HEK293 (cell line): ENCODE measurements around the gene GALNT6.

Experiments used
- CTCF ChIA-PET: fragments of 350-600 bp; formaldehyde crosslinking; extraction: SDS; loops from one replicate; lab custom pipeline; 2021; ENCODE audit warnings: antibody characterized with exemption; lab: Yijun Ruan, JAX
- POLR2A ChIA-PET: fragments of 300-600 bp; formaldehyde crosslinking; extraction: SDS; loops from one replicate; lab custom pipeline; 2020; ENCODE audit warnings: antibody characterized with exemption, inconsistent platforms; lab: Yijun Ruan, JAX
- H3K27ac ChIP-seq: fragments of 200-500 bp; sonication (Bioruptor generic); 2 replicates; pipeline ENCODE4 v1.5.1; 2014; ENCODE audit warnings: low read depth, low read length, control low read depth, inconsistent platforms; ENCODE audit errors: extremely low read depth
- H3K36me3 ChIP-seq, 2 experiments: fragments of 200-500 bp in 1 of 2; sonication (Bioruptor generic) in 1 of 2; 1 replicate in 1 of 2; 2 replicates in 1 of 2; pipeline ENCODE4 v1.5.1; 2014 to 2017; ENCODE audit warnings: inconsistent platforms in 2 of 2, low read length in 2 of 2; ENCODE audit not compliant: control insufficient read depth in 2 of 2, insufficient read depth in 1 of 2
- H3K4me1 ChIP-seq: fragments of 200-500 bp; sonication (Bioruptor generic); 2 replicates; pipeline ENCODE4 v1.5.1; 2014; ENCODE audit warnings: mild to moderate bottlenecking, low read length, inconsistent platforms; ENCODE audit not compliant: control insufficient read depth, insufficient read depth
- H3K4me3 ChIP-seq: 2 replicates; pipeline ENCODE4 v1.5.1; 2011; ENCODE audit warnings: low read depth, mild to moderate bottlenecking, control low read depth, low read length, moderate library complexity
- H3K9me3 ChIP-seq: fragments of 200-500 bp; sonication (Bioruptor generic); 2 replicates; pipeline ENCODE4 v1.5.1; 2014; ENCODE audit warnings: low read depth, low read length, inconsistent platforms; ENCODE audit not compliant: control insufficient read depth, insufficient read depth
- AEBP2 ChIP-seq: fragments of 450-650 bp; formaldehyde crosslinking; IDR thresholded peaks from 2 replicates; pipeline ENCODE4 v1.5.1; 2016; ENCODE audit warnings: missing biosample characterization, missing genetic modification characterization, borderline replicate concordance
- CTCF ChIP-seq: fragments of 450-650 bp; formaldehyde crosslinking; IDR thresholded peaks from 2 replicates; pipeline ENCODE4 v1.5.1; 2016; ENCODE audit warnings: missing biosample characterization, missing genetic modification characterization
- EGR2 ChIP-seq: fragments of 450-650 bp; formaldehyde crosslinking; IDR thresholded peaks from 2 replicates; pipeline ENCODE4 v1.5.1; 2016; ENCODE audit warnings: low read depth, missing biosample characterization, missing genetic modification characterization
- GLIS1 ChIP-seq: fragments of 450-650 bp; formaldehyde crosslinking; IDR thresholded peaks from 2 replicates; pipeline ENCODE4 v1.5.1; 2016; ENCODE audit warnings: missing biosample characterization, missing genetic modification characterization
- MZF1 ChIP-seq: fragments of 450-650 bp; formaldehyde crosslinking; IDR thresholded peaks from 2 replicates; pipeline ENCODE4 v1.5.1; 2017; ENCODE audit warnings: missing biosample characterization, missing genetic modification characterization, borderline replicate concordance
- PRDM1 ChIP-seq: fragments of 450-650 bp; formaldehyde crosslinking; IDR thresholded peaks from 2 replicates; pipeline ENCODE4; 2016; ENCODE audit warnings: missing biosample characterization, missing genetic modification characterization
- PRDM10 ChIP-seq: fragments of 450-650 bp; formaldehyde crosslinking; IDR thresholded peaks from 2 replicates; pipeline ENCODE4 v1.5.1; 2016; ENCODE audit warnings: missing biosample characterization, missing genetic modification characterization
- YY1 ChIP-seq: fragments of 450-650 bp; formaldehyde crosslinking; IDR thresholded peaks from 2 replicates; pipeline ENCODE4 v1.5.1; 2018; ENCODE audit warnings: missing biosample characterization, missing genetic modification characterization
- ZFHX2 ChIP-seq: fragments of 450-650 bp; formaldehyde crosslinking; conservative IDR thresholded peaks from 2 replicates; pipeline ENCODE4 v1.5.1; 2016; ENCODE audit warnings: missing biosample characterization, missing genetic modification characterization
- ZFP69B ChIP-seq: fragments of 450-650 bp; formaldehyde crosslinking; IDR thresholded peaks from 2 replicates; pipeline ENCODE4 v1.5.1; 2016; ENCODE audit warnings: missing biosample characterization, missing genetic modification characterization
- ZNF121 ChIP-seq: fragments of 450-650 bp; formaldehyde crosslinking; IDR thresholded peaks from 2 replicates; pipeline ENCODE4 v1.5.1; 2016; ENCODE audit warnings: missing biosample characterization, missing genetic modification characterization
- ZNF138 ChIP-seq: fragments of 450-650 bp; formaldehyde crosslinking; IDR thresholded peaks from 2 replicates; pipeline ENCODE4 v1.5.1; 2016; ENCODE audit warnings: missing biosample characterization, missing genetic modification characterization, borderline replicate concordance
- ZNF146 ChIP-seq: fragments of 450-650 bp; formaldehyde crosslinking; IDR thresholded peaks from 2 replicates; pipeline ENCODE4 v1.5.1; 2016; ENCODE audit warnings: missing biosample characterization, missing genetic modification characterization
- ZNF155 ChIP-seq: fragments of 450-650 bp; formaldehyde crosslinking; IDR thresholded peaks from 2 replicates; pipeline ENCODE4 v1.5.1; 2016; ENCODE audit warnings: missing biosample characterization, missing genetic modification characterization
- ZNF175 ChIP-seq: fragments of 450-650 bp; formaldehyde crosslinking; IDR thresholded peaks from 2 replicates; pipeline ENCODE4 v1.5.1; 2016; ENCODE audit warnings: missing biosample characterization, missing genetic modification characterization
- ZNF211 ChIP-seq: fragments of 450-650 bp; formaldehyde crosslinking; IDR thresholded peaks from 2 replicates; pipeline ENCODE4 v1.5.1; 2016; ENCODE audit warnings: low read depth, missing biosample characterization, missing genetic modification characterization
- ZNF404 ChIP-seq: fragments of 450-650 bp; formaldehyde crosslinking; IDR thresholded peaks from 2 replicates; pipeline ENCODE4 v1.5.1; 2017; ENCODE audit warnings: missing biosample characterization, missing genetic modification characterization
- ZNF473 ChIP-seq: fragments of 450-650 bp; formaldehyde crosslinking; IDR thresholded peaks from 2 replicates; pipeline ENCODE4 v1.5.1; 2017; ENCODE audit warnings: missing biosample characterization, missing genetic modification characterization
- ZNF521 ChIP-seq: fragments of 450-650 bp; formaldehyde crosslinking; IDR thresholded peaks from 2 replicates; pipeline ENCODE4 v1.5.1; 2017; ENCODE audit warnings: missing biosample characterization, mild to moderate bottlenecking, missing genetic modification characterization
- ZNF548 ChIP-seq: fragments of 450-650 bp; formaldehyde crosslinking; IDR thresholded peaks from 2 replicates; pipeline ENCODE4 v1.5.1; 2016; ENCODE audit warnings: missing biosample characterization, missing genetic modification characterization
- ZNF610 ChIP-seq: fragments of 450-650 bp; formaldehyde crosslinking; IDR thresholded peaks from 2 replicates; pipeline ENCODE4 v1.5.1; 2016; ENCODE audit warnings: missing biosample characterization, missing genetic modification characterization, borderline replicate concordance
- ZNF623 ChIP-seq: fragments of 450-650 bp; formaldehyde crosslinking; IDR thresholded peaks from 2 replicates; pipeline ENCODE4 v1.5.1; 2016; ENCODE audit warnings: missing biosample characterization, missing genetic modification characterization
- ZNF626 ChIP-seq: fragments of 450-650 bp; sonication (Bioruptor Pico); formaldehyde crosslinking; IDR thresholded peaks from 2 replicates; pipeline ENCODE4 v1.5.1; 2018; ENCODE audit warnings: missing biosample characterization, missing genetic modification characterization, inconsistent platforms
- ZNF654 ChIP-seq: fragments of 450-650 bp; formaldehyde crosslinking; IDR thresholded peaks from 2 replicates; pipeline ENCODE4 v1.5.1; 2016; ENCODE audit warnings: low read depth, missing biosample characterization, missing genetic modification characterization
- ZNF658 ChIP-seq: fragments of 450-650 bp; formaldehyde crosslinking; IDR thresholded peaks from 2 replicates; pipeline ENCODE4; 2016; ENCODE audit warnings: missing biosample characterization, missing genetic modification characterization
- ZNF777 ChIP-seq: fragments of 450-650 bp; formaldehyde crosslinking; IDR thresholded peaks from 2 replicates; pipeline ENCODE4 v1.5.1; 2017; ENCODE audit warnings: missing biosample characterization, missing genetic modification characterization, borderline replicate concordance
- ZNF843 ChIP-seq: fragments of 450-650 bp; formaldehyde crosslinking; IDR thresholded peaks from 2 replicates; pipeline ENCODE4 v1.5.1; 2016; ENCODE audit warnings: missing biosample characterization, missing genetic modification characterization

The GALNT6 gene

GRCh38 chr12:51401020-51401419 is 9.8 kb upstream of the GALNT6 start:
- Histone ChIP-seq H3K4me1 (peaks cover 2% of the 10 kb centered on the region; the same call in 1 of the 2 replicates), H3K4me3 (no peak overlapping the region)
- no peak for TF ChIP-seq ZNF146
- no peak for TF ChIP-seq ZNF548 (tag by site-specific recombination)
- no peak for TF ChIP-seq ZNF777 (tag by site-specific recombination)
- no peak for TF ChIP-seq ZNF138 (tag by site-specific recombination)
- TF ChIP-seq ZFHX2 (tag by site-specific recombination), result peak; percentile 23; the same call in 1 of the 2 replicates
- no peak for TF ChIP-seq ZFP69B (tag by site-specific recombination)
- no peak for TF ChIP-seq AEBP2 (tag by site-specific recombination)
- 0 out of 2 replicates have a peak, but pooled peaks have one; percentile 24 for TF ChIP-seq EGR2
- TF ChIP-seq, all 188 proteins: peak for 2
- POLR2A ChIA-PET, result no interaction called here
- no peaks in the 10 kb centered on the region for H3K36me3 ChIP-seq
- H3K27ac ChIP-seq, result no peak overlapping the region
- CTCF ChIA-PET, result interaction anchor here (0.6 kb wide), 1 partner anchor 798 kb away, joined by 3 read pairs; no protein-coding TSS in a partner anchor
- H3K9me3 ChIP-seq, result no peaks in the 10 kb centered on the region

GRCh38 chr12:51399891-51400290 is 8.7 kb upstream of the GALNT6 start:
- no peak for TF ChIP-seq ZNF155
- TF ChIP-seq ZNF211 (tag by site-specific recombination), result no peak
- no peak for TF ChIP-seq ZNF610 (tag by site-specific recombination)
- 0 out of 2 replicates have a peak, but pooled peaks have one; percentile 25 for TF ChIP-seq EGR2
- no peak for TF ChIP-seq ZNF473 (tag by site-specific recombination)
- no peaks in the 10 kb centered on the region for H3K9me3 ChIP-seq
- H3K4me3 ChIP-seq, result no peak overlapping the region
- H3K4me1 ChIP-seq, result no peaks in the 10 kb centered on the region
- POLR2A ChIA-PET, result interaction anchor here (0.6 to 1.1 kb wide), 2 partner anchors 28 to 320 kb away, joined by 3 read pairs; no protein-coding TSS in a partner anchor
- H3K27ac ChIP-seq, result no peak overlapping the region
- no peaks in the 10 kb centered on the region for H3K36me3 ChIP-seq
- CTCF ChIA-PET, result no interaction called here

- ChIA-PET POLR2A (no interaction called here), CTCF (interaction anchor here (1.8 kb wide), 1 partner anchor 23 kb away, joined by 8 read pairs; no protein-coding TSS in a partner anchor)
Measured at GRCh38 chr12:51397670-51398069, 6.5 kb upstream of the GALNT6 start.

More at GRCh38 chr12:51397670-51398069, 6.5 kb upstream of the GALNT6 start:
- no peaks in the 10 kb centered on the region for H3K9me3 ChIP-seq
- H3K36me3 ChIP-seq, result no peaks in the 10 kb centered on the region
- no peak for TF ChIP-seq ZNF623 (tag by site-specific recombination)
- peak; percentile 56 for TF ChIP-seq GLIS1 (tag by site-specific recombination)
- TF ChIP-seq ZNF843 (tag by site-specific recombination), result no peak
- no peak for TF ChIP-seq ZNF658 (tag by site-specific recombination)
- TF ChIP-seq PRDM1, result no peak
- TF ChIP-seq ZNF521, result no peak
- TF ChIP-seq ZNF175 (tag by site-specific recombination), result no peak
- TF ChIP-seq CTCF (tag by site-specific recombination), result no peak
- no peak for TF ChIP-seq PRDM10 (tag by site-specific recombination)
- no peak for TF ChIP-seq MZF1 (tag by site-specific recombination)
- no peak for TF ChIP-seq ZNF404
- TF ChIP-seq ZNF626 (tag by site-specific recombination), result no peak
- no peak for TF ChIP-seq ZNF654 (tag by site-specific recombination)
- no peak for TF ChIP-seq YY1
- TF ChIP-seq ZNF121 (tag by site-specific recombination), result peak; percentile 92
- no peak overlapping the region for H3K27ac ChIP-seq
- H3K4me3 ChIP-seq, result no peak overlapping the region
- no peaks in the 10 kb centered on the region for H3K4me1 ChIP-seq
